Thyroid gland (tissue), 4 donors: ENCODE data around the gene TREH. TPM values are rescaled to one million over a fixed set of nuclear protein-coding genes. Genes with fewer than 3 reads are reported as not detected.
"Not testable (repeated sequence)": the region's sequence is repeated elsewhere in the genome, so short reads cannot be mapped to it uniquely, and the experiment has no call there.

Experiments
- DNase-seq, 2 donors: peaks; one replicate each; pipeline ENCODE4 v3.0.0-alpha.2; 2019
- H3K27ac ChIP-seq, 3 donors: fragments of 200-600 bp; sonication (generic); 1 replicate in 2 of 3; 2 replicates in 1 of 3; pipeline ENCODE4 v1.5.1; 2016 to 2019; ENCODE audit warnings: mild to moderate bottlenecking in 1 of 3, moderate library complexity in 1 of 3
- H3K27me3 ChIP-seq: fragments of 200-600 bp; sonication (generic); one replicate; pipeline ENCODE4 v1.5.1; 2019
- H3K36me3 ChIP-seq, 2 donors: fragments of 200-600 bp; sonication (generic); one replicate each; pipeline ENCODE4 v1.5.1; 2016 to 2019
- H3K4me1 ChIP-seq, 2 donors: fragments of 200-600 bp; sonication (generic); one replicate each; pipeline ENCODE4 v1.5.1; 2017 to 2019
- H3K4me3 ChIP-seq, 3 donors: fragments of 200-600 bp; sonication (generic); replicated peaks in 1 of 3; 1 replicate in 2 of 3; 2 replicates in 1 of 3; pipeline ENCODE4 v1.5.1; 2016; ENCODE audit warnings: mild to moderate bottlenecking in 1 of 3
- H3K9me3 ChIP-seq: fragments of 200-600 bp; sonication (generic); one replicate; pipeline ENCODE4 v1.5.1; 2017
- POLR2A ChIP-seq, 2 donors: fragments of 450-650 bp; IDR thresholded peaks; one replicate each; pipeline ENCODE4 v1.6.1; 2017; ENCODE audit warnings: antibody characterized with exemption in 2 of 2, mild to moderate bottlenecking in 2 of 2, moderate library complexity in 1 of 2
- WGBS, 2 donors: methylation state at CpG; one replicate each; pipeline ENCODE4 v1.1.5; 2017; 5-methylcytosine and 5-hydroxymethylcytosine counted together
- intact Hi-C: fragments of 100-400 bp; cut with DNase I; formaldehyde crosslinking; loops from one replicate; pipeline ENCODE4 v1.15.1; 2023
- total RNA-seq, 4 donors: library from RNA; depleted of rRNA; stranded (reverse); fragments of >200 nt; gene quantifications; one replicate each; pipeline ENCODE4 v1.2.3, GENCODE V29; 2016
- TF ChIP-seq, protein P1 (sequence below), 6 experiments: fragments of 200-600 bp in 3 of 6; fragments of 450-650 bp in 3 of 6; sonication (generic) in 3 of 6; IDR thresholded peaks; one replicate each; pipeline ENCODE4 v1.5.1; 2016 to 2019; ENCODE audit warnings: antibody characterized with exemption in 6 of 6, mild to moderate bottlenecking in 2 of 6, inconsistent platforms in 1 of 6, moderate library complexity in 1 of 6

The TREH gene, protein sequence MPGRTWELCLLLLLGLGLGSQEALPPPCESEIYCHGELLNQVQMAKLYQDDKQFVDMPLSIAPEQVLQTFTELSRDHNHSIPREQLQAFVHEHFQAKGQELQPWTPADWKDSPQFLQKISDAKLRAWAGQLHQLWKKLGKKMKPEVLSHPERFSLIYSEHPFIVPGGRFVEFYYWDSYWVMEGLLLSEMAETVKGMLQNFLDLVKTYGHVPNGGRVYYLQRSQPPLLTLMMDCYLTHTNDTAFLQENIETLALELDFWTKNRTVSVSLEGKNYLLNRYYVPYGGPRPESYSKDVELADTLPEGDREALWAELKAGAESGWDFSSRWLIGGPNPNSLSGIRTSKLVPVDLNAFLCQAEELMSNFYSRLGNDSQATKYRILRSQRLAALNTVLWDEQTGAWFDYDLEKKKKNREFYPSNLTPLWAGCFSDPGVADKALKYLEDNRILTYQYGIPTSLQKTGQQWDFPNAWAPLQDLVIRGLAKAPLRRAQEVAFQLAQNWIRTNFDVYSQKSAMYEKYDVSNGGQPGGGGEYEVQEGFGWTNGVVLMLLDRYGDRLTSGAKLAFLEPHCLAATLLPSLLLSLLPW
- not detected for total RNA-seq

DNA sequence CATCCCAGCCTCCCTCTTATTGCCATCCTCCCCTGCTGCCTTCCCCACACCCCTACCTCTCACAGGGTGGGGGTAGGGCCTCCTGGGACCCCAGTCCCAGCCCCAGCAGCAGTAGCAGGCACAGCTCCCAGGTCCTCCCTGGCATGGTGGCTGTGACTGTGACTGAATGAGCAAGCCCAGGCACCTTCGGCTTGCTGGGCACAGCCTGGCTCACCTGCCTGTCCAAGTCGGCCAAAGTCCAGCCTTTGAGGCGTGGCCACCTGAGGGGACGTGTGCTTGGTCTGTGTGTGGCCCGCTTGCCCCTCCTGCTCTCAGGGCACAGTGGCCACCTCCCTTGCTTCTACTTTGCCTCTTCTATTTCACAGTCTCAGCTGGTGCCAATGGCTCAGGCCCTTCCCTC is at the start of gene TREH:
Gene TREH (minus strand): TSS at position 168 of the 400 bp plus-strand sequence. CDS start 23 bp downstream, at position 145.
- WGBS, 2 donors: 59 to 69% methylated on average over 5 of the region's 5 CpGs
- no peak for TF ChIP-seq POLR2A (IDR thresholded peaks at IDR 0.05)
- TF ChIP-seq, protein P1, sequence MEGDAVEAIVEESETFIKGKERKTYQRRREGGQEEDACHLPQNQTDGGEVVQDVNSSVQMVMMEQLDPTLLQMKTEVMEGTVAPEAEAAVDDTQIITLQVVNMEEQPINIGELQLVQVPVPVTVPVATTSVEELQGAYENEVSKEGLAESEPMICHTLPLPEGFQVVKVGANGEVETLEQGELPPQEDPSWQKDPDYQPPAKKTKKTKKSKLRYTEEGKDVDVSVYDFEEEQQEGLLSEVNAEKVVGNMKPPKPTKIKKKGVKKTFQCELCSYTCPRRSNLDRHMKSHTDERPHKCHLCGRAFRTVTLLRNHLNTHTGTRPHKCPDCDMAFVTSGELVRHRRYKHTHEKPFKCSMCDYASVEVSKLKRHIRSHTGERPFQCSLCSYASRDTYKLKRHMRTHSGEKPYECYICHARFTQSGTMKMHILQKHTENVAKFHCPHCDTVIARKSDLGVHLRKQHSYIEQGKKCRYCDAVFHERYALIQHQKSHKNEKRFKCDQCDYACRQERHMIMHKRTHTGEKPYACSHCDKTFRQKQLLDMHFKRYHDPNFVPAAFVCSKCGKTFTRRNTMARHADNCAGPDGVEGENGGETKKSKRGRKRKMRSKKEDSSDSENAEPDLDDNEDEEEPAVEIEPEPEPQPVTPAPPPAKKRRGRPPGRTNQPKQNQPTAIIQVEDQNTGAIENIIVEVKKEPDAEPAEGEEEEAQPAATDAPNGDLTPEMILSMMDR (IDR thresholded peaks at IDR 0.05): no peak
- H3K9me3 ChIP-seq: no peaks in the 10 kb centered on the region
- peaks cover 3 to 11% of the 10 kb centered on the region in 2 donors for H3K4me1 ChIP-seq
- no peaks in the 10 kb centered on the region for H3K27me3 ChIP-seq
- intact Hi-C loops: no loop called here
- H3K4me3 ChIP-seq: no peak within 1 kb of the TSS
- no peaks in the 10 kb centered on the region for H3K36me3 ChIP-seq
- H3K27ac ChIP-seq: no peak within 1 kb of the TSS
- DNase-seq: peak; percentile 57 to 72

DNA sequence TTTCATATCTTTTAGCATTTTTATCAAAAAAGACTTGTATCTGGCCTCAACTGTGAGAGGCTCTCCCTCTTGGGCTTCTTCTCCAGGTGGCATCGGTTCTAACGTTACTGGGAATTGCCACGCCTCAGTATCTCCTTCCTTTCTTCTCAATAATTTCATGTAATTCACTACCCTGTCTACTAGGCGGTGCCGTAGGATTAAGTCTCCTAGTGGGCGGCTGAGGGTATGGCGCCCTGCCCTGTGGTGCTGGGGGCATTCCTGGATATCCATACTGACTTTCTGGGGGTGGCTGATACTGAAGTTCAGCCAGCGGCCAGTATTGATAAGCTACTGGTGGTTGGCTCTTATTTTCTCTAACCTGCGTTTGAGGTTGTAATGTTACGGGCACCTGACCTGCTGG is 48.7 kb upstream of the TREH start:
- H3K27me3 ChIP-seq, H3K27ac ChIP-seq, H3K9me3 ChIP-seq, DNase-seq, H3K4me3 ChIP-seq, H3K36me3 ChIP-seq, intact Hi-C loops: not testable (repeated sequence)
- WGBS, 2 donors: 91 to 96% methylated on average over 10 of the region's 10 CpGs
- peaks cover 0 to 13% of the 10 kb centered on the region in 2 donors for H3K4me1 ChIP-seq

DNA sequence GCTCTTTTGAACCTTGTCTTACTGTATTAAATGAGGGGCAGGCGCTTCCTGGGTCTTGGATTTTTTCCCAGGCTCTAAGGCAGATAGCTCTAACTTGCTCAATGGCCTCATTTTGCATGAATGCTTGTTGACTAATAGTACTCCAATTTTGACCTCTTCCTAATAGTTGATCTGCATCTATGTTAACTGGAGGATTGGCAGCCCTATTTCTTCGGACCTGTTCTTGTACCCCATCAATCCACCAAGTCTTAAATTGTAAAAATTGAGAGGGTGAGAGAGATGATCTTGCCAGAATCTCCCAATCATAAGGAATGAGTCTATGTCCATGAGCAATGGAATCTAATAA is 48.2 kb upstream of the TREH start:
- H3K9me3 ChIP-seq, H3K27ac ChIP-seq, intact Hi-C loops, H3K36me3 ChIP-seq, DNase-seq, H3K27me3 ChIP-seq, H3K4me3 ChIP-seq: not testable (repeated sequence)
- H3K4me1 ChIP-seq: peaks cover 0 to 13% of the 10 kb centered on the region in 2 donors
- WGBS, 2 donors: 61 to 73% methylated on average over 2 of the region's 2 CpGs

DNA sequence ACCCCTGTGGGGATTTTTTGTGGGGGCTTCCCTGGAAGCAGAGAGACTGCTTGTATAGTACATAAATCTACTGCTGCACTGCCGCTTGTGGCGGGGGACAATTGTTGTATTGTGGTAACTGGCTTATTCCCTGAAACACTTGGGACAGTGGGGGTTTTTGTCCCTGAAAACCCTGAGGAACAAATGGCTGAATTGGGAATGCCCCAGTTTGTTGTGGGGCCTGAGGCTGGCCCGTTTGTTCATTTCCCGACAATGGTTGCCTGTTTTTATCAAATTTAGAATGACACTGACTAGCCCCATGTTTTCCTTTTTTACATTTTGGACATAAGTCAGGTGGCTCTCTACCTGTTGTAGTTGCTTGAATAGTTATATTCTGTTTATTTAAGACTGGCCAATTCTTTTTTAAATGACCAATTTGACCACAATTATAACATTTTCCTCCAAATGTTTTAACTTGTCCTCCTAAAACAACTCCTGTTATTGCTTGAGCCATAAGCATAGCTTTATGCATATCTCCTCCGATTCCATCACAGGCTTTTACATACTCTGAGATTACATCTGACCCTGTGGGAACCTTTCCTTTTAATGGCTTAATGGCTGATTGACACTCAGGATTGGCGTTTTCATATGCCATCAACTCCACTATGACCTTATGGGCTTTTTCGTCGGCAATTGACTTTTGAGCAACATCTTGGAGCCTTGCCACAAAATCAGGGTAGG is 47.7 kb upstream of the TREH start:
- intact Hi-C loops: not testable (repeated sequence)

DNA sequence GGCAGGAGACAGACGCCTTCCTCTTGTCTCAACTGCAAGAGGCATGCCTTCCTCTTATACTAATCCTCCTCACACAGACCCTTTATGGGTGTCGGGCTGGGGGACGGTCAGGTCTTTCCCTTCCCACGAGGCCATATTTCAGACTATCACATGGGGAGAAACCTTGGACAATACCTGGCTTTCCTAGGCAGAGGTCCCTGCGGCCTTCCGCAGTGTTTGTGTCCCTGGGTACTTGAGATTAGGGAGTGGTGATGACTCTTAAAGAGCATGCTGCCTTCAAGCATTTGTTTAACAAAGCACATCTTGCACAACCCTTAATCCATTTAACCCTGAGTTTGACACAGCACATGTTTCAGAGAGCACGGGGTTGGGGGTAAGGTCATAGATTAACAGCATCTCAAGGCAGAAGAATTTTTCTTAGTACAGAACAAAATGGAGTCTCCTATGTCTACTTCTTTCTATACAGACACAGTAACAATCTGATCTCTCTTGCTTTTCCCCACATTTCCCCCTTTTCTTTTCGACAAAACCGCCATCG is 42.1 kb upstream of the TREH start:
- DNase-seq, H3K27me3 ChIP-seq, H3K36me3 ChIP-seq, H3K9me3 ChIP-seq, H3K4me3 ChIP-seq, H3K27ac ChIP-seq, H3K4me1 ChIP-seq, intact Hi-C loops: not testable (repeated sequence)
- 66 to 70% methylated on average over 4 of the region's 10 CpGs for WGBS, 2 donors

More for the DNA sequence above, 47.7 kb upstream of the TREH start:
- not testable (repeated sequence) for H3K4me3 ChIP-seq, H3K27ac ChIP-seq, DNase-seq, H3K36me3 ChIP-seq, H3K27me3 ChIP-seq, H3K9me3 ChIP-seq
- WGBS, 2 donors: 49 to 66% methylated on average over 7 to 8 of the region's 8 CpGs
- H3K4me1 ChIP-seq: peaks cover 0 to 13% of the 10 kb centered on the region in 2 donors

GRCh38 chr11:118720740-118721139 is 41.3 kb upstream of the TREH start:
- 70 to 72% methylated on average over 8 to 9 of the region's 9 CpGs for WGBS, 2 donors
- H3K27ac ChIP-seq, intact Hi-C loops, H3K27me3 ChIP-seq, H3K9me3 ChIP-seq, DNase-seq, H3K4me1 ChIP-seq, H3K4me3 ChIP-seq, H3K36me3 ChIP-seq: not testable (repeated sequence)

DNA sequence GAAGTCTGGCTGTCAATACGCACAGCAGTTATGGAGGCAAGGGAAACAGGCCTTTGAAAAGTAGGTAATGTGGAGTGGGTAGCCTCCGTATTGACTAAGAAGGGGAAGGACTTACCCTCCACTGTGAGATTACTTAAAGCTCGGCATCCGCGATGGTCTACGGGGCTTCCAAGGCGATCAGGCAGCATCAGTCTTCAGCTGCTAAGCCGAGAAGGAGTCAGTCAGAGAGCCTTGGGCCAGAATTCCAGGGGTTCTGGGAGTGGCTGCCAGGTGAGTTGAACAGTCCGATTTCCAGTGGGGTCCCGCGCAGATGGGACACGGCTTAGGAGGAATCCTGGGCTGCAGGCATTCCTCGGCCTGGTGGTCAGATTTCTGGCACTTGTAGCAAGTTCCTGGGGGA is 40.6 kb upstream of the TREH start:
- H3K36me3 ChIP-seq, H3K9me3 ChIP-seq, H3K4me3 ChIP-seq, H3K27ac ChIP-seq, intact Hi-C loops, DNase-seq, H3K27me3 ChIP-seq: not testable (repeated sequence)
- peaks cover 10 to 14% of the 10 kb centered on the region in 2 donors for H3K4me1 ChIP-seq
- WGBS, 2 donors: 66 to 78% methylated on average over 9 of the region's 13 CpGs

GRCh38 chr11:118718562-118718961 is 39.1 kb upstream of the TREH start:
- H3K27ac ChIP-seq, DNase-seq, H3K9me3 ChIP-seq, intact Hi-C loops, H3K36me3 ChIP-seq, H3K27me3 ChIP-seq, H3K4me3 ChIP-seq: not testable (repeated sequence)
- 87 to 90% methylated on average over 7 of the region's 7 CpGs for WGBS, 2 donors
- H3K4me1 ChIP-seq: peaks cover 13 to 16% of the 10 kb centered on the region in 2 donors

DNA sequence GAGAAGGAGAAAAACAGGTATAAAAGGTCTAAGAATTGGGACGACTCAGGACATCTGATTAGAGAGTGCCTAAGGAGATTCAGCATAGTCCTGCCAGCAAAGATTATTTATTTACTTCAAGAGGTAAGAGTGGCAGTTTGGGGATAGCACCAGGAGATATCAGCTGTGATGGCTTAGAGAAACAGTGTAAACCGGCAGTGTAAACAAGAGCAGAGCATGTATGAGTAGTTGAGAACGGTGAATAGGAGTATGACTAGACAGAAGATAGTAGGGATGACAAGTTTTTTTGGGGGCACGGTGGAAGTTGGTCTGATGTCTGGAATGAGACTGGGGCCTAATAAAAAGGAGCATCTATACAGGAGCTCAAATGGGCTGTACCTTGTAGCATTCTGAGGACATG is 38.3 kb upstream of the TREH start:
- H3K4me3 ChIP-seq, DNase-seq, H3K27ac ChIP-seq, intact Hi-C loops, H3K9me3 ChIP-seq, H3K27me3 ChIP-seq, H3K36me3 ChIP-seq: not testable (repeated sequence)
- H3K4me1 ChIP-seq: peaks cover 13 to 16% of the 10 kb centered on the region in 2 donors
- WGBS, 2 donors: 74% methylated on average over 4 of the region's 4 CpGs

GRCh38 chr11:118717221-118717620 is 37.8 kb upstream of the TREH start:
- DNase-seq, H3K36me3 ChIP-seq, H3K9me3 ChIP-seq, intact Hi-C loops, H3K4me3 ChIP-seq, H3K27me3 ChIP-seq, H3K27ac ChIP-seq: not testable (repeated sequence)
- WGBS, 2 donors: 95 to 97% methylated on average over 6 of the region's 6 CpGs
- peaks cover 13 to 16% of the 10 kb centered on the region in 2 donors for H3K4me1 ChIP-seq
